Astrocyte of the cerebellum (primary cell): ENCODE results near the gene AHSA1.

Experiments used
- DNase-seq: peaks from one replicate; pipeline ENCODE4 v3.0.0-alpha.2; 2011; ENCODE audit warnings: low read depth
- H3K4me3 ChIP-seq: 2 replicates; pipeline ENCODE4 v1.5.1; 2011; ENCODE audit warnings: mild to moderate bottlenecking, low read depth, low read length, moderate library complexity
- in situ Hi-C: cut with HindIII; loops from 2 replicates; pipeline ENCODE4 v1.10.0; 2017; ENCODE audit warnings: low sequenced_read_pairs
- TF ChIP-seq, protein P1 (sequence below): IDR thresholded peaks from 2 replicates; pipeline ENCODE4 v1.5.1; 2012; ENCODE audit warnings: low read length, low read depth, moderate library complexity, mild to moderate bottlenecking; ENCODE audit errors: missing control alignments

AHSA1 gene

DNA sequence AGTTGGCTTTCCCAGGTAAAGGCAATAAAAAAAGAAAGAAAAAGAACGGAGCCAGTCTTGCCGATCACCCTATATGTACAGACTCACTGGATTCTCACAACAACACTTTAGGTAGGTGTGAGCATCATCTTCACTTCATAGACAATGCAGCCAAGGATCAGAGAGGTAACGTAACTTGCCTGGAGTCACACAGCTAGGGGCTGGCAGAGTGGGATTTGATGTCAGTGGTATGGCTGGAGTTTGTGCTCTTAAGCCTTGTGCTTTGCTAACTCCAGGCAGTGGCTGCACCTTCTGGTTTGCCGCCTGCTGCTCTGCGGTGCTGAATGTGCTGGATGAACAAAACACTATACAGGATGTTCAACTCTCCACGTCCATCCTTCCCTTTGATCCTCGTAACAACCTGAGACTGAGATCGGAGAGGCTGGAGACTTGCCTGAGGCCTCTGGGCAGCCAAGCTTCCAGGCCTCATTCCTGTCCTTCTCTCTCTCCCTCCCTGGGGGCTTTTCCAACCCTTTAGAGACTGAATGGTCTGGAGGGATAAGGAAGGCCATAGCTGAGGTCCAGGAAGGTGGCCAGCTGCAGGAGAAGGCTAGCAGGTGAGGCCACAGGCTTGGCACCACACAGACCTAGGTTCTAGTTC is 32.6 kb downstream of the AHSA1 start:
- H3K4me3 ChIP-seq, result no peak overlapping the region
- TF ChIP-seq, protein P1, sequence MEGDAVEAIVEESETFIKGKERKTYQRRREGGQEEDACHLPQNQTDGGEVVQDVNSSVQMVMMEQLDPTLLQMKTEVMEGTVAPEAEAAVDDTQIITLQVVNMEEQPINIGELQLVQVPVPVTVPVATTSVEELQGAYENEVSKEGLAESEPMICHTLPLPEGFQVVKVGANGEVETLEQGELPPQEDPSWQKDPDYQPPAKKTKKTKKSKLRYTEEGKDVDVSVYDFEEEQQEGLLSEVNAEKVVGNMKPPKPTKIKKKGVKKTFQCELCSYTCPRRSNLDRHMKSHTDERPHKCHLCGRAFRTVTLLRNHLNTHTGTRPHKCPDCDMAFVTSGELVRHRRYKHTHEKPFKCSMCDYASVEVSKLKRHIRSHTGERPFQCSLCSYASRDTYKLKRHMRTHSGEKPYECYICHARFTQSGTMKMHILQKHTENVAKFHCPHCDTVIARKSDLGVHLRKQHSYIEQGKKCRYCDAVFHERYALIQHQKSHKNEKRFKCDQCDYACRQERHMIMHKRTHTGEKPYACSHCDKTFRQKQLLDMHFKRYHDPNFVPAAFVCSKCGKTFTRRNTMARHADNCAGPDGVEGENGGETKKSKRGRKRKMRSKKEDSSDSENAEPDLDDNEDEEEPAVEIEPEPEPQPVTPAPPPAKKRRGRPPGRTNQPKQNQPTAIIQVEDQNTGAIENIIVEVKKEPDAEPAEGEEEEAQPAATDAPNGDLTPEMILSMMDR, result no peak
- DNase-seq, result no peak
- in situ Hi-C loops, result no loop called here

DNA sequence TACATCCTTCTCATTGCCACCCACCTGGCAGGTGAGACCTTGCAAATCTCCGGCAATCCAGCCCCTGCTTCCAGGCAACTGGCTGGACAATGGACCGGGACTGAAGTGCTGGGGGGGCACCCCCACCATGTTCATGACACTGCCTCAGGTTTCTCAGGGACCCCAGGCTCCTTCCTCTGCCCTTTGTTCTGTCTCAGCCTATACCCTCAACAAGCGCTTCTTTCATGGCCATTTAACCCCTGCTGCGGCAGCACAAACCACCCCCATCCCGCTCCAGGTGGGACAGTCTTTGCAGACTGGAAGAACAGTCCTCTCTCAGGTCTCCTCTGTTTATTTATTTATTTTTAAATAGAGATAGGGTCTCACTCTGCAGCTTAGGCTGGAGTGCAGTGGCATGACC is 33.2 kb downstream of the AHSA1 start:
- in situ Hi-C loops, result no loop called here
- no peak for DNase-seq
- no peak overlapping the region for H3K4me3 ChIP-seq
- TF ChIP-seq, protein P1, result no peak

DNA sequence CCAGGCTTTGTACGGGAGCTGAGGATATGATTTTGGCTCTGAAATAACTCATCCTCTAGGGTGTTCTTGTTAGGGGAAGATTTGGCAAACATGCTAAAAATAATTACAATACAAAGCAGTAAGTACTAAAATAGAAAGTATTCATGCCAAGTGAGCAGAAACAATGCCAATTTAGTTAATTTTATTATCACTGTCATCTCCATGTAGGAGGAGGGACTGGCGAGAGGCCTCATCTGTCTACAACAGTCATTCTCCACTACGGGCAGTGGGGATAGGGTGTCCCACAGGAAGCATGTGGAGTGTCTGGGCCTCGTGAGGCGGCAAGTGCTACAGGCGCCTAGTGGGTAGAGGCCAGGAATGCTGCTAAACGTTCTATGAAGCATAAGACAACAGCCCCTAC is 37.4 kb downstream of the AHSA1 start:
- in situ Hi-C loops, result no loop called here
- TF ChIP-seq, protein P1, result no peak
- H3K4me3 ChIP-seq, result no peak overlapping the region
- no peak for DNase-seq

DNA sequence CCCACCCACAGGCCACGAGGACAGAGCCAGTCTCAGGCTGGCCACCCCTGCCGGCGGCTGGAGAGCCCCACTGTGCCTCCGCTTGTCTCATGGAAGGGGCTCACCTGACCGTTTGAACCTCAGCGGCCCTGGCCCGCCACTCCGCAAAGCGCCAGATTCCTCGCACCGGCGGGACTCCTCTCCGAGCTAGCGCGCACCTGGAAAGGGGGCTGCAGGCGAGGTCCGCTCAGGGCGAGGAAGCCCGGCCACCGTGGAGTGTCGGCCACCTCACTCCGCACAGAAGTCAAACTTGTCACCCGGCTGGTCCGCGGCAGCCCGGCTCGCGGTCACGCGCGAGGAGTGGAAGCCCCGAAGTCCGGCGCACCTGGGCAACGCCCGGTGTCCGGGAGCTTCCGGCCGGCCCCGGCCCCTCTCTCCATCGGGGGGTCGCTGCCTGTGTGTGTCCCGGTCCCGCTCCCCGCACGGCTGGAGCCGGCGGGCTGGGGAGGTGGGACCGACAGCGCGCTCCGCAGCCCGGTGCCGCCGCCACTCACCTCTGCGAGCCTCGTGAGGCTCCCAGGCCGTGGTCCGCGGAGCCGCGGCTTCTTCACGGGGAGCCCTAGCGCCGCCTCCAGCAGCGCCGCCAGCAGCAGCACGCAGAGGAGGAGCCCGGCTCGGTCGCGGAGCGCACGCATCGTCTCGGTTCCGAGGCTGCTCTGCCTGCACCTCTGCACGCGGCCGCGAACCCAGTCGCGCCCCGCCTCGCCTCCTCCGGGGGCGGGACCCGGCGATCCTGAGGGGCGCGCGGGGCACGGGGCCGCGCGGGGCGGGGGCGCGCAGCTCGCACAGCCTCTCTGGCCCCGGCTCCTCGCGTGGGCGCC is 40.5 kb downstream of the AHSA1 start, which contains the start of gene ISM2:
ISM2 (minus strand) TSS at position 697 of the 860 bp plus-strand sequence; CDS start at position 674, 23 bp downstream.
- peak within 1 kb of the TSS; percentile 43 for H3K4me3 ChIP-seq
- in situ Hi-C loops, result no loop called here
- TF ChIP-seq, protein P1, result no peak
- no peak for DNase-seq

DNA sequence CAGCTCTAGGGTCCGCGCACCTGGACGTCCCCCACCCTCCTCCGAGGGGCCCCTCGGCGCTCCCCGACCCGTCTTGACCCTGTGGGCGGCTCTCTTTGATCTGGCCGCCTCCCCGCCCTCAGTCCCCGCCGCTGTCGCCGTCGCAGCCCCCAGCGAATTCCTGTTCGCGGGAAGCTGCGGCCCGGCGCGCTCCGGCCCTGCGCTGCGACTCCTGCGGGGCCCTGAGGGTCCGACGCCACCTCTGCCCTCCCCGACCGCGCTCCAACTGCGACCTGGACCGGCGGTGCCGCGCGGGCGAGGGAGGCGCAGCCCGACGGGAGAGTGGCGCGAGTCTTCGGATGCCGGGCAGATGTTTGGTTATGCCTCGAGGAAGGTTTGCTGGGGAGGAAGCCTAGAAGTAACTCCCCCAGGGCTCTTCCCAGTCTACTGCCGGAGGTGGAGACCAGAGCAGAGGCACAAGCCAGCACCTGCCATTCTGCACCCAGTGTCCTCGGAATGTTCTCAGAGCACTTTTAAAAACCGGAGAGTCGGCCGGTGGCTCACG is 41.2 kb downstream of the AHSA1 start:
- in situ Hi-C loops, result no loop called here

More for the DNA sequence above, 41.2 kb downstream of the AHSA1 start:
- H3K4me3 ChIP-seq, result peak overlapping the region; percentile 43
- DNase-seq, result no peak
- TF ChIP-seq, protein P1, result no peak
